SJSA1 (cell line): Measurements from ENCODE around the gene TMEM255B. TPM values are rescaled to one million over a fixed set of nuclear protein-coding genes. Genes with fewer than 3 reads are reported as not detected.

Experiments
- DNase-seq, 2 experiments: peaks; one replicate each; pipeline ENCODE4 v3.0.0-alpha.2; 2015 to 2020; ENCODE audit warnings: low spot score in 2 of 2, low read depth in 1 of 2
- H3K27ac ChIP-seq: fragments of 250-450 bp; sonication (Bioruptor Pico); 2 replicates; pipeline ENCODE4 v1.5.1; 2020; ENCODE audit warnings: mild to moderate bottlenecking, moderate library complexity
- H3K27me3 ChIP-seq: fragments of 250-450 bp; sonication (Bioruptor Pico); replicated peaks from 2 replicates; pipeline ENCODE4 v1.5.1; 2020; ENCODE audit warnings: mild to moderate bottlenecking, moderate library complexity
- H3K36me3 ChIP-seq: fragments of 250-450 bp; sonication (Bioruptor Pico); 2 replicates; pipeline ENCODE4 v1.5.1; 2020; ENCODE audit warnings: mild to moderate bottlenecking
- H3K4me1 ChIP-seq: fragments of 250-450 bp; sonication (Bioruptor Pico); replicated peaks from 2 replicates; pipeline ENCODE4 v1.6.1; 2021; ENCODE audit warnings: mild to moderate bottlenecking
- H3K4me3 ChIP-seq: fragments of 250-450 bp; sonication (Bioruptor Pico); 2 replicates; pipeline ENCODE4 v1.5.1; 2020; ENCODE audit warnings: mild to moderate bottlenecking
- H3K9me3 ChIP-seq: fragments of 250-450 bp; sonication (Bioruptor Pico); replicated peaks from 2 replicates; pipeline ENCODE4 v1.5.1; 2020; ENCODE audit warnings: mild to moderate bottlenecking
- total RNA-seq: library from RNA; depleted of rRNA; stranded (reverse); fragments of >200 nt; shearing (Covaris generic); gene quantifications from 2 replicates; pipeline ENCODE4 v1.2.3, GENCODE V29; 2014

Gene TMEM255B
- total RNA-seq, 1 experiment from 2014 or later: 1.8 TPM

GRCh38 chr13:113730831-113731191, 28.2 kb upstream of the TMEM255B start:
- Histone ChIP-seq H3K4me3 (no peak overlapping the region), H3K27ac (no peak overlapping the region), H3K4me1 (no peaks in the 10 kb centered on the region), H3K27me3 (peaks cover 18% of the 10 kb centered on the region), H3K36me3 (no peaks in the 10 kb centered on the region), H3K9me3 (peaks cover 30% of the 10 kb centered on the region)
- no peak for DNase-seq

- no peak for DNase-seq
These were observed 27.5 kb upstream of the TMEM255B start for GRCh38 chr13:113731192-113732175.

GRCh38 chr13:113732176-113732960, 26.7 kb upstream of the TMEM255B start:
- Histone ChIP-seq H3K9me3 (peaks cover 26% of the 10 kb centered on the region), H3K36me3 (no peaks in the 10 kb centered on the region), H3K4me3 (no peak overlapping the region), H3K27ac (no peak overlapping the region), H3K27me3 (peaks cover 21% of the 10 kb centered on the region), H3K4me1 (no peaks in the 10 kb centered on the region)
- DNase-seq: no peak

More at GRCh38 chr13:113731192-113732175, 27.5 kb upstream of the TMEM255B start:
- H3K27ac ChIP-seq: no peak overlapping the region
- peaks cover 18% of the 10 kb centered on the region for H3K27me3 ChIP-seq
- no peaks in the 10 kb centered on the region for H3K4me1 ChIP-seq
- H3K4me3 ChIP-seq: no peak overlapping the region
- peaks cover 32% of the 10 kb centered on the region for H3K9me3 ChIP-seq
- no peaks in the 10 kb centered on the region for H3K36me3 ChIP-seq

- H3K36me3 ChIP-seq: no peaks in the 10 kb centered on the region
- H3K27ac ChIP-seq: no peak overlapping the region
- H3K4me1 ChIP-seq: no peaks in the 10 kb centered on the region
- H3K27me3 ChIP-seq: peaks cover 23% of the 10 kb centered on the region
- no peak for DNase-seq
- H3K4me3 ChIP-seq: no peak overlapping the region
- H3K9me3 ChIP-seq: peaks cover 26% of the 10 kb centered on the region
These were observed 25.8 kb upstream of the TMEM255B start for GRCh38 chr13:113732961-113733950.

- Histone ChIP-seq H3K4me3 (no peak overlapping the region), H3K4me1 (no peaks in the 10 kb centered on the region), H3K9me3 (peaks cover 26% of the 10 kb centered on the region), H3K36me3 (no peaks in the 10 kb centered on the region), H3K27me3 (peaks cover 30% of the 10 kb centered on the region), H3K27ac (no peak overlapping the region)
- DNase-seq: no peak
These were observed 24.8 kb upstream of the TMEM255B start for GRCh38 chr13:113734099-113734825.

GRCh38 chr13:113734826-113735125, 24.2 kb upstream of the TMEM255B start:
- Histone ChIP-seq H3K36me3 (no peaks in the 10 kb centered on the region), H3K27me3 (peaks cover 33% of the 10 kb centered on the region), H3K4me3 (no peak overlapping the region), H3K9me3 (peaks cover 26% of the 10 kb centered on the region), H3K27ac (no peak overlapping the region), H3K4me1 (no peaks in the 10 kb centered on the region)
- DNase-seq: no peak

GRCh38 chr13:113735194-113735593, 23.8 kb upstream of the TMEM255B start:
- H3K9me3 ChIP-seq: peaks cover 26% of the 10 kb centered on the region
- no peaks in the 10 kb centered on the region for H3K4me1 ChIP-seq
- peaks cover 38% of the 10 kb centered on the region for H3K27me3 ChIP-seq
- H3K36me3 ChIP-seq: no peaks in the 10 kb centered on the region
- H3K4me3 ChIP-seq: no peak overlapping the region
- no peak for DNase-seq
- no peak overlapping the region for H3K27ac ChIP-seq

- Histone ChIP-seq H3K9me3 (peaks cover 24% of the 10 kb centered on the region), H3K4me1 (no peaks in the 10 kb centered on the region), H3K36me3 (no peaks in the 10 kb centered on the region), H3K27ac (no peak overlapping the region), H3K4me3 (no peak overlapping the region), H3K27me3 (peaks cover 36% of the 10 kb centered on the region)
- DNase-seq: no peak
These were observed 23.3 kb upstream of the TMEM255B start for GRCh38 chr13:113735750-113736149.

GRCh38 chr13:113736258-113736731, 22.7 kb upstream of the TMEM255B start:
- Histone ChIP-seq H3K4me1 (peaks cover 2% of the 10 kb centered on the region), H3K36me3 (no peaks in the 10 kb centered on the region), H3K27me3 (peaks cover 32% of the 10 kb centered on the region), H3K9me3 (peaks cover 24% of the 10 kb centered on the region), H3K27ac (no peak overlapping the region), H3K4me3 (no peak overlapping the region)
- no peak for DNase-seq

GRCh38 chr13:113737803-113738202, 21.2 kb upstream of the TMEM255B start:
- Histone ChIP-seq H3K4me3 (no peak overlapping the region), H3K27ac (no peak overlapping the region), H3K4me1 (peaks cover 16% of the 10 kb centered on the region), H3K27me3 (peaks cover 36% of the 10 kb centered on the region), H3K9me3 (peaks cover 24% of the 10 kb centered on the region), H3K36me3 (no peaks in the 10 kb centered on the region)
- no peak for DNase-seq

GRCh38 chr13:113739527-113740285, 19.3 kb upstream of the TMEM255B start:
- Histone ChIP-seq H3K36me3 (no peaks in the 10 kb centered on the region), H3K9me3 (peaks cover 16% of the 10 kb centered on the region; the same call in 1 of the 2 replicates), H3K4me1 (peaks cover 16% of the 10 kb centered on the region), H3K27ac (no peak overlapping the region), H3K4me3 (no peak overlapping the region), H3K27me3 (peaks cover 37% of the 10 kb centered on the region)
- DNase-seq: no peak

GRCh38 chr13:113740286-113740556, 18.8 kb upstream of the TMEM255B start:
- Histone ChIP-seq H3K4me1 (peaks cover 16% of the 10 kb centered on the region), H3K36me3 (no peaks in the 10 kb centered on the region), H3K4me3 (no peak overlapping the region), H3K27me3 (peaks cover 40% of the 10 kb centered on the region), H3K9me3 (peaks cover 12% of the 10 kb centered on the region; the same call in 1 of the 2 replicates), H3K27ac (no peak overlapping the region)
- DNase-seq: no peak
